GM18870 (cell line): ENCODE measurements around the gene LEFTY2.
"Not testable (repeated sequence)": the region's sequence is repeated elsewhere in the genome, so short reads cannot be mapped to it uniquely, and the experiment has no call there.

Experiments
- ATAC-seq: cut with Tn5 transposase; IDR thresholded peaks from one replicate; pipeline ENCODE4 v1.9.1; 2021; ENCODE audit warnings: moderate library complexity; ENCODE audit not compliant: unreplicated experiment

Gene LEFTY2

DNA sequence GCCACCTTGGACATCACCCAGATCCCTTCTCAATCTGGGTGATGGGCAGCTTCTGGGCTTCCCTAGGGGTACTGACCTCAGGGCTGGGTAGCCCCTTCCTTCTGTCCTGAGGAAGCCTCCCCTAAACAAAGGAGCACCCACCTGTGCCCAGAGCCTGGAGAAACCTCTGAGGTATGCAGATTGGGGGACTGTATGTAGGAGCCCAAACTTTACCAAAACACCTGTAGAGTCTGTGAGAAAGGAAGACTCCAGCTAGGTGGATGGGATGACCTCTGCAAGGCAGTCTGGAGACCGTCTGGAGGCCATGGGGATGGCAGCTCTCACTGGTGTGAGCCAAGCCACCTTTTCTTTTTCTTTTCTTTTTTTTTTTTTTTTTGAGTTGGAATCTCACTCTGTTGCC lies 13.7 kb upstream of the LEFTY2 start:
- ATAC-seq, result no peak

GRCh38 chr1:225953315-225953714 lies 12.3 kb upstream of the LEFTY2 start:
- no peak for ATAC-seq

- no peak for ATAC-seq
These were observed 10.0 kb upstream of the LEFTY2 start for GRCh38 chr1:225950905-225951497.

DNA sequence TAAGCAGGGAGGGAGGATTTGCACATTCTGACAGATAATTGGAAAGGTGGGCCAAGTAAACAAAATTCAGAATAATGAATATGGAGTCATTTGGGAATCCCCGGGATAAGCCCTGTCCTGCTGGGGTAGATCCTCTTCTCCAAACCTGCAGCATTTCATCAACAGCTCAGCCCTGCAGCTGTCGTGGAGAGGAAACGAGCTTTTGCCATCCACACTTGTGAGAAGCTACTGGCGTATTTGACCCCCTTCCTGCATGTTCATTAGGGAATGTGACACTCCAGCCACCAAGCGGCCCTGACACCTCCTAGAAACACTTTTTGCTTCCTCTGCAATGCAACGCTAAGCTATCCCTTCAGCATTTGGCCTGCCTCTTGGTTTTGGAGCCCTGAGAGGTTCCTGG lies 8.0 kb upstream of the LEFTY2 start:
- no peak for ATAC-seq

DNA sequence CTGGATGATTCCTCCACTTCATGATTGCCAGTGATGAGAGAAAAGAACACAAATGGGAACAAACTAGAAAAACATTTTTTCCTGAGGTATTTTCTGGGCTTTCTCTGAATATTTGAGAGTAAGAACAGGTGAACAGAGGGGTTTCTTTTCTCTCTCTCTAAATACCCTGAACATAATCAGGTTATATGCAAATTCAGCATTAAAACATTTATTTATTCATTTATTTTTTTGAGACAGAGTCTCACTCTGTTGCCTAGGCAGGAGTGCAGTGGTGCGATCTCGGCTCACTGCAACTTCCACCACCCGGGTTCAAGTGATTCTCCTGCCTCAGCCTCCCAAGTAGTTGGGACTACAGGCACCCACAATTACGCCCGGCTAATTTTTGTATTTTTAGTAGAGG lies 5.8 kb upstream of the LEFTY2 start:
- no peak for ATAC-seq

GRCh38 chr1:225946082-225946620 lies 5.1 kb upstream of the LEFTY2 start:
- no peak for ATAC-seq

GRCh38 chr1:225945564-225945963 lies 4.5 kb upstream of the LEFTY2 start:
- no peak for ATAC-seq

GRCh38 chr1:225944951-225945350 lies 3.9 kb upstream of the LEFTY2 start:
- peak; percentile 79 for ATAC-seq

DNA sequence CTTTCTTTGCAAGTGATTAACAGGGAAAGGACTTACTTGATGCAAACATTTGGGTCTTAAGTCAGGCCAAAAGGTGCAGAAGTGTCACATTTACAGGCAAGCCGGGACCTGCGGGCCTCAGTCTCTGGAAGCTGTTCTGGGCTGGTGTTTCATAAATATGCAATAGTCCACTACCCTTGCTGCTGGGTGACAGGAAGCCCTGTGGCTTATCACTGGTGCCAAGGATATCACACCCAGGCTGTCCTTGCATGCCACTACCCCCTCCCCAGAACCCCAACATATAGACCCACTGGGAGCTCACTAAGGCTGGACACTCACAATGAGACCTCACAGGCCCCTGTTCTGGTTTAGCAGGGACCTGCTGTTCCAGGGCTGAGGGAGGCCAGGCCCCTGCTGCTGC lies 3.4 kb upstream of the LEFTY2 start:
- no peak for ATAC-seq

DNA sequence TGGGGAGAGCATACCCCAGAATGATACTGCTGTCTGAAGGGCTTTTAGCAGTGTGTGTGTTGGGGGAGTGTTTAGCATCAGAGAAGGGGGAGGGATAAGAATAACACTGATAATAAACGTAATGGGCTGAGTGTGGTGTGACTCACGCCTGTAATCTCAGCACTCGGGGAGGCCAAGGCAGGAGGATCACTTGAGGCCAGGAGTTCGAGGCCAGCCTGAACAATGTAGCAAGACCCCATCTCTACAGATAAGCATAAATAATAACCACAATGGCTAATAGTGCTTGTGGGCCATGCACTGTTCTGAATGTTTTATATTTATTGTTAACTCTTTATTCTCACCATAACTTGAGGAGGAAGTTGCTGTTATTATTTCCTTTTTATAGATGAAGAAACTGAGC lies 2.6 kb upstream of the LEFTY2 start:
- no peak for ATAC-seq

GRCh38 chr1:225942574-225942973 lies 1.6 kb upstream of the LEFTY2 start:
- ATAC-seq, result peak; percentile 66

DNA sequence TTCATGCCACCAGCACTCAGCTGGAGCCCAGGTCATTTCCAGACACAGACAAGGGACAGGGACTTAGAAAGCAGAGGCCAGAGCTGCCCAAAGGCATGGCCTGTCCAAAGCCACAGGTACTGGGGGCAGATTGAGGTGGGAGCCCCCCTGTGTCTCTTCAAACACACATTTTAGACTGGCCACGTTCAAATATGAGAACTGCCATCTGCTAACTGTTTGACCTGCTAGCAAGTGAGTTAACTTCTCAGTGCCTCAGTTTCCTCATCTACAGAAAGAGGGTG lies 862 bp upstream of the LEFTY2 start:
- ATAC-seq, result no peak

GRCh38 chr1:225940385-225941151 lies 452 bp downstream of the LEFTY2 start:
- ATAC-seq, result no peak

DNA sequence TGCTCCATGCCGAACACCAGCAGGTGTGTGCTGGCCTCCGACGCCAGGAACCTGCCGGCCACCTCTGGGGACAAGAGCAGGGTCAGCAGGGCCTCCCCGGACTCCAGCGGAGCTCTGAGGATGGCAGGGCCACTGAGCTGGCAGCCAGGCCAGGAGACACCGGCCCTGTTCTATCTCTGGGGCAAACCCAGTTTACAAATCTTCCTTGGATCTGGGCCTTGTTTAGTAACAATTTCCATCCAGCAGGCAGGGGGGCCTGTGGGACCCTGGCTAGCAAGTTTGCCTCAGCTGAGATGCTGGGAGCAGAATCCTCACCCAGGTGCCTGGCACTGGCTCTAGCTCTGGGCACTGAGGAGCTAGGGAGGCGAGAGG lies 1.1 kb downstream of the LEFTY2 start:
- not testable (repeated sequence) for ATAC-seq

DNA sequence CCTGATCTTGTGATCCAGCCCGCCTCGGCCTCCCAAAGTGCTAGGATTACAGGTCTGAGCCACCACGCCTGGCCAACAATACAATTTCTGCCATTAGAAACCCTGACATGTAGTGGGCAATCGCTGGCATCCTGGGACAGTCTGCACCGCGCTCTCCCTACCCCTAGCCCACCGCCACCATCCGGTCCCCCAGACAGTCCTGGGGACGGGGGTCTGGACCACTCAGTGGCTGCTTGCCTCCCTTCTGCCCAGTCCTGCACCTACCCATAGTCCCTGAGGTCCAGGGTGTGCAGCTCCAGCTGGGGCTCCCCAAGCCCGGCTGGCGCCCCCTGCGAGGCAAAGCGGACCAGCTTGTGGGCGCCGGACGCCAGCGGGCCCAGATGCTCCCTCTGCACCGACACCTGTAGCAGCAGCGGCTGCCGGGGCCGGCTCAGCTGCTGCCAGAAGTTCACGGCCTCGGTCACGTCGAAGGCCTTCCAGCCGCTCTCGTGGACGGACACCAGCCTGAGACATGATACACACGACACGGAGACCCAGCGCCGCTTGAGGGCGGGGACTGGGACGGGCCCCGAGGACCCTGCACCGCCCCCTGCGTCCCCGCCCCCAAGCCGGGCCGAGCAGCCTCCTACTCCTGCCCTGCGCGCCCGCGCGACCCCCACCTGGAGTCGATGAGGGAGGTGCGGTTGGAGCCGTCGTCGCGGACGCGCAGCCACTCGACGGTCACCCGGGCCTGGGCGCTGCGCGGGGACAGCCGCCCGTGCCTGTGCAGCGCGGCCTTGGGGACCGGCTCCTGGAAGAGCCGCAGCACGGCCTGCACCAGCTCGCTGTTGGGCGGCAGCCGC lies 1.7 kb downstream of the LEFTY2 start:
- not testable (repeated sequence) for ATAC-seq

- no peak for ATAC-seq
These were observed 3.7 kb downstream of the LEFTY2 start for GRCh38 chr1:225937048-225937968.

- no peak for ATAC-seq
These were observed 4.5 kb downstream of the LEFTY2 start for GRCh38 chr1:225936523-225936922.

DNA sequence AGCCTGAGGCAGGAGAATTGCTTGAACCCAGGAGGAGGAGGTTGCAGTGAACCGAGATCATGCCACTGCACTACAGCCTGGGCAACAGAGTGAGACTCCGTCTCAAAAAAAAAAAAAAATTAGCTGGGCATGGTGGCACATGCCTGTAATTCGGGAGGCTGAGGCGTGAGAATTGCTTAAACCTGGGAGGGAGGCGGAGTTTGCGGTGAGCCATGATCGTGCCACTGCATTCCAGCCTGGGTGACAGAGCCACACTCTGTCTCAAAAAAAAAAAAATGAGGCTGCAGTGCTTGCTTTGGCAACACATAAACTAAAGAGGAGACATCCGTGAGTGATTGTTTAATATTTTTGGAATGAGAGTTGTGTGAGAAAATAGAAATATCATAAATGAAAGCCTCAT lies 4.9 kb downstream of the LEFTY2 start:
- ATAC-seq, result not testable (repeated sequence)

DNA sequence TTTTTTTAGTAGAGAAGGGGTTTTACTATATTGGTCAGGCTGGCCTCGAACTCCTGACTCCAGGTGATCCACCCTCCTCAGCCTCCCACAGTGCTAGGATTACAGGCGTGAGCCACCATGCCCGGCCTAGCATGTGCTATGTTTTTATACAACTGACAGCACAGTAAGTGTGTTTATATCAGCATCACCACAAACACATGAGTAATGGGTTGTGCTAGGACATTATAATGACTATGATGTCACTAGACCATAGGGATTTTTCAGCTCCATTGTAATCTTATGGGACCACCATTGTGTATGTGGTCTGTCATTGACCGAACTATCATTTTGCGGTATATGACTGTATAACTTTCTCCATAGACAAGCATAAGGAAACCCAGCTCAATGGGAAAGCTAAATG lies 6.3 kb downstream of the LEFTY2 start:
- ATAC-seq, result no peak

GRCh38 chr1:225933072-225933471 lies 7.9 kb downstream of the LEFTY2 start:
- no peak for ATAC-seq
